T-helper 2 cell treated with Interferon-gamma antibody and Interleukin-4, amounts not matched to agents 5 μg/mL and 100 μg/mL, for 36 hours (primary cell): ENCODE results near the gene TBL3.

Source experiments
- DNase-seq: peaks from one replicate; pipeline ENCODE4 v3.0.0; 2021; ENCODE audit warnings: low spot score
- H3K27ac Mint-ChIP-seq: one replicate; pipeline ENCODE4 v1.8.0; 2021; ENCODE audit warnings: mild to moderate bottlenecking, mixed read lengths
- H3K27me3 Mint-ChIP-seq: one replicate; pipeline ENCODE4 v1.8.0; 2021; ENCODE audit warnings: low read depth, mixed read lengths
- H3K36me3 Mint-ChIP-seq: one replicate; pipeline ENCODE4 v1.8.0; 2021; ENCODE audit warnings: low read depth, mixed read lengths
- H3K4me1 Mint-ChIP-seq: one replicate; pipeline ENCODE4 v1.8.0; 2021; ENCODE audit warnings: low read depth, mixed read lengths
- H3K4me3 Mint-ChIP-seq: one replicate; pipeline ENCODE4 v1.8.0; 2022; ENCODE audit warnings: mild to moderate bottlenecking, moderate library complexity, mixed read lengths
- H3K9me3 Mint-ChIP-seq: one replicate; pipeline ENCODE4 v1.8.0; 2021; ENCODE audit warnings: mixed read lengths

TBL3 gene

GRCh38 chr16:1971796-1972489 lies at the start of gene TBL3:
Gene TBL3, plus strand, starts transcription at chr16:1972053. Its CDS starts 112 bp downstream, at chr16:1972165.
- peak within 1 kb of the TSS; percentile 98 for H3K27ac Mint-ChIP-seq
- H3K9me3 Mint-ChIP-seq = no peaks in the 10 kb centered on the region

GRCh38 chr16:1922357-1922756 lies 49.5 kb upstream of the TBL3 start:
- H3K4me1 Mint-ChIP-seq = no peaks in the 10 kb centered on the region
- no peak overlapping the region for H3K27ac Mint-ChIP-seq
- H3K9me3 Mint-ChIP-seq = no peaks in the 10 kb centered on the region
- H3K27me3 Mint-ChIP-seq = peaks cover 47% of the 10 kb centered on the region
- H3K36me3 Mint-ChIP-seq = no peaks in the 10 kb centered on the region
- DNase-seq = no peak
- H3K4me3 Mint-ChIP-seq = no peak overlapping the region

More at GRCh38 chr16:1971796-1972489, at the start of gene TBL3:
- no peaks in the 10 kb centered on the region for H3K27me3 Mint-ChIP-seq
- peak within 1 kb of the TSS; percentile 97 for H3K4me3 Mint-ChIP-seq
- peaks cover 6% of the 10 kb centered on the region for H3K36me3 Mint-ChIP-seq
- peaks cover 14% of the 10 kb centered on the region for H3K4me1 Mint-ChIP-seq
- peak; percentile 98 for DNase-seq

GRCh38 chr16:1923299-1924034 lies 48.4 kb upstream of the TBL3 start:
- Mint-ChIP-seq H3K27me3 (peaks cover 47% of the 10 kb centered on the region), H3K27ac (no peak overlapping the region), H3K36me3 (no peaks in the 10 kb centered on the region), H3K4me3 (no peak overlapping the region), H3K9me3 (no peaks in the 10 kb centered on the region), H3K4me1 (no peaks in the 10 kb centered on the region)
- DNase-seq = no peak

- Mint-ChIP-seq H3K4me3 (no peak overlapping the region), H3K9me3 (no peaks in the 10 kb centered on the region), H3K27me3 (peaks cover 42% of the 10 kb centered on the region), H3K27ac (no peak overlapping the region), H3K36me3 (no peaks in the 10 kb centered on the region), H3K4me1 (peaks cover under 1% of the 10 kb centered on the region)
- DNase-seq = no peak
These were observed 47.8 kb upstream of the TBL3 start for GRCh38 chr16:1924095-1924494.

DNA sequence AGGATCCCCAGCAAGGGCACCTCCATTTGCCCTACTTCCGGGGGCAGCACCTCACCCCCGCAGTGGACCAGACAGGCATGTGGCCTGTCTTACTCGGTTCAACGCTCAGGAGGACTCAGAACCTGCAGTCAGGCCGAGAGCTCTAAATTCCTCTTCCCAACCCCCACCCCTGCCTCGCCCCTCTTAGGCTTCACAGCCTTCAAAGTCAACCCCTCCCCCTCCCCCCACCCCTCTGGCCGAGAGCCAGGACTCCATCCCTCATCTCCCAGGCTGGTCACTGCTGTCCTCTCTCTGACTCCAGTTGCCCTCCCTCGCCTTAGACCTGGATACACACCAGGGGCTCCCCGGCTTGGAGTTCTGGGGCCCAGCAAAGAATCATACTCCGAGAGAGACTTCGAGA lies 45.6 kb upstream of the TBL3 start:
- no peaks in the 10 kb centered on the region for H3K36me3 Mint-ChIP-seq
- H3K4me3 Mint-ChIP-seq = no peak overlapping the region
- no peak overlapping the region for H3K27ac Mint-ChIP-seq
- DNase-seq = no peak
- H3K27me3 Mint-ChIP-seq = peaks cover 28% of the 10 kb centered on the region
- H3K9me3 Mint-ChIP-seq = no peaks in the 10 kb centered on the region
- H3K4me1 Mint-ChIP-seq = peaks cover 2% of the 10 kb centered on the region

- DNase-seq = no peak
- H3K36me3 Mint-ChIP-seq = no peaks in the 10 kb centered on the region
- H3K4me3 Mint-ChIP-seq = peak overlapping the region; percentile 74
- peaks cover 8% of the 10 kb centered on the region for H3K27me3 Mint-ChIP-seq
- no peaks in the 10 kb centered on the region for H3K9me3 Mint-ChIP-seq
- H3K4me1 Mint-ChIP-seq = peaks cover 2% of the 10 kb centered on the region
- H3K27ac Mint-ChIP-seq = peak overlapping the region; percentile 63
These were observed 42.7 kb upstream of the TBL3 start for GRCh38 chr16:1929105-1929504.

GRCh38 chr16:1929578-1930337 lies 42.1 kb upstream of the TBL3 start:
- H3K27ac Mint-ChIP-seq = no peak overlapping the region
- peak; percentile 93 for DNase-seq
- H3K36me3 Mint-ChIP-seq = no peaks in the 10 kb centered on the region
- H3K27me3 Mint-ChIP-seq = peaks cover 5% of the 10 kb centered on the region
- no peak overlapping the region for H3K4me3 Mint-ChIP-seq
- H3K4me1 Mint-ChIP-seq = peaks cover 2% of the 10 kb centered on the region
- no peaks in the 10 kb centered on the region for H3K9me3 Mint-ChIP-seq

GRCh38 chr16:1930338-1930720 lies 41.5 kb upstream of the TBL3 start:
- no peaks in the 10 kb centered on the region for H3K36me3 Mint-ChIP-seq
- H3K4me3 Mint-ChIP-seq = no peak overlapping the region
- H3K27ac Mint-ChIP-seq = no peak overlapping the region
- peaks cover 2% of the 10 kb centered on the region for H3K4me1 Mint-ChIP-seq
- H3K27me3 Mint-ChIP-seq = peaks cover 3% of the 10 kb centered on the region
- no peak for DNase-seq
- H3K9me3 Mint-ChIP-seq = no peaks in the 10 kb centered on the region

DNA sequence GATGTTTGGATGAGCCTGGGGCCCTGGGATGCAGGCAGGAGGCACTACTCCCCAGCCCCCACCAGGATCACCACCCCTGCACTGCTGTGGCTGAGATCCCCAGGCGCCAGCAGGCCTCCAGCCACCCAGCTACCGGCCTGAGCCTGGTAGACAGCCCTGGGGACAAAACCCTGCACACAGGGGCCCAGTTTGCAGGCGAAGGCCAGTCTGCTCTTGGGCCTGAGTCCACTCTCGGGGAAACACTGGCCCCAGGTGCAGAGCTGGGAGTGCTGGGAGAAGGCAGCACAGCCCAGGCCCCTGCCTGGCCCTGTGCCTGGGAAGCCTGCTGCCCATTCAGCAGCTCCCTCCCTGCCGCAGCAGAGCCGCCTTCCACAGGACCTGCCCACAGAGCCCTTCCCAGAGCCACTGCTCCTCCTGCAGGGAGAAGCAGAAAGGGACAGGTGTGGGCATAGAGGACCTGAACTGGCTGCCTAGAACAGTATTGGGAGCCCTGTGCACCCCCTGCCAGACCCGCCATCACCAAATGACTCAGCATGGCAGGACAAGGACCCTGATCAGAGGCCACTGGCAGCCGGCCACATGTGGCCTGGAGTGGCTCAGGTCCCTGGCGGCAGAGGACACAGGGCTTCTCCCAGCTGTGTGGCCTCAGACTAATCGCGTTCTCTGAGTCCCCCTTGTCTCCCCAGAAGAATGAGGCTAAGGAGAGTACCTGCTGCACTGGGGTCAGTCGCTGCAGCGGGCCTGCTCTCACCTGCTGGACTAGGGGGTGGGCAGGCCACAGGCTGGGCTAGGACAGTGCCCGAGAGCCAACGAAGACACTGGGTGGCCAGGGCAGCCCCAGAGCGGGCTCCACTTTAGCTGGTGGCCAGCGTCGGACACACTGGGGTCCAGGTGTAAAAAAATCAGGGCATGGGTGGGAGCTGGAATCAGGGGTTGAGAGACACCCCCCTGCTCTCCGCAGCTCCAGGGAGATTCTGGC lies 39.5 kb upstream of the TBL3 start:
- no peaks in the 10 kb centered on the region for H3K9me3 Mint-ChIP-seq
- no peak overlapping the region for H3K27ac Mint-ChIP-seq
- no peak overlapping the region for H3K4me3 Mint-ChIP-seq
- peaks cover 3% of the 10 kb centered on the region for H3K27me3 Mint-ChIP-seq
- peaks cover 2% of the 10 kb centered on the region for H3K4me1 Mint-ChIP-seq
- DNase-seq = no peak
- H3K36me3 Mint-ChIP-seq = no peaks in the 10 kb centered on the region

GRCh38 chr16:1933097-1933661 lies 38.7 kb upstream of the TBL3 start:
- no peak overlapping the region for H3K4me3 Mint-ChIP-seq
- DNase-seq = no peak
- H3K9me3 Mint-ChIP-seq = no peaks in the 10 kb centered on the region
- peaks cover 3% of the 10 kb centered on the region for H3K27me3 Mint-ChIP-seq
- peaks cover 3% of the 10 kb centered on the region for H3K36me3 Mint-ChIP-seq
- H3K27ac Mint-ChIP-seq = no peak overlapping the region
- H3K4me1 Mint-ChIP-seq = peaks cover 2% of the 10 kb centered on the region

- Mint-ChIP-seq H3K36me3 (peaks cover 9% of the 10 kb centered on the region), H3K9me3 (no peaks in the 10 kb centered on the region), H3K4me3 (no peak overlapping the region), H3K4me1 (peaks cover 5% of the 10 kb centered on the region), H3K27ac (no peak overlapping the region), H3K27me3 (no peaks in the 10 kb centered on the region)
- DNase-seq = no peak
These were observed 34.8 kb upstream of the TBL3 start for GRCh38 chr16:1936945-1937479.

GRCh38 chr16:1938316-1938715 lies 33.5 kb upstream of the TBL3 start:
- Mint-ChIP-seq H3K4me1 (peaks cover 7% of the 10 kb centered on the region), H3K27ac (no peak overlapping the region), H3K36me3 (peaks cover 9% of the 10 kb centered on the region), H3K4me3 (no peak overlapping the region), H3K9me3 (no peaks in the 10 kb centered on the region), H3K27me3 (no peaks in the 10 kb centered on the region)
- DNase-seq = no peak

GRCh38 chr16:1938910-1939309 lies 32.9 kb upstream of the TBL3 start:
- no peak overlapping the region for H3K4me3 Mint-ChIP-seq
- H3K9me3 Mint-ChIP-seq = no peaks in the 10 kb centered on the region
- H3K27ac Mint-ChIP-seq = no peak overlapping the region
- H3K36me3 Mint-ChIP-seq = peaks cover 9% of the 10 kb centered on the region
- H3K27me3 Mint-ChIP-seq = no peaks in the 10 kb centered on the region
- no peak for DNase-seq
- peaks cover 12% of the 10 kb centered on the region for H3K4me1 Mint-ChIP-seq
